Stimulated activated memory B cell treated with anti-CD40 and anti-IgM and Interleukin-4, amounts not matched to agents 10 μg/mL and 1 μg/mL and 100 μg/mL, for 72 hours (primary cell): ENCODE data around the gene TRIM17.
"Not testable (repeated sequence)": the region's sequence is repeated elsewhere in the genome, so short reads cannot be mapped to it uniquely, and the experiment has no call there.

Experiments used
- ATAC-seq: fragments of 150-1000 bp; cut with Tn5 transposase; 2 replicates; pipeline ENCODE4 v1.10.0; 2021
- H3K27ac Mint-ChIP-seq: one replicate; pipeline ENCODE4 v1.8.0; 2022; ENCODE audit warnings: mild to moderate bottlenecking, mixed read lengths
- H3K27me3 Mint-ChIP-seq: one replicate; pipeline ENCODE4 v1.8.0; 2022; ENCODE audit warnings: mixed read lengths
- H3K36me3 Mint-ChIP-seq: one replicate; pipeline ENCODE4 v1.8.0; 2022; ENCODE audit warnings: mixed read lengths
- H3K4me1 Mint-ChIP-seq: one replicate; pipeline ENCODE4 v1.8.0; 2022; ENCODE audit warnings: mixed read lengths
- H3K4me3 Mint-ChIP-seq: one replicate; pipeline ENCODE4 v1.8.0; 2022; ENCODE audit warnings: mild to moderate bottlenecking, moderate library complexity, mixed read lengths
- H3K9me3 Mint-ChIP-seq: one replicate; pipeline ENCODE4 v1.8.0; 2022; ENCODE audit warnings: mixed read lengths

TRIM17 gene

GRCh38 chr1:228433337-228434053 lies 16.8 kb upstream of the TRIM17 start:
- not testable (repeated sequence) for H3K4me1 Mint-ChIP-seq, ATAC-seq, H3K4me3 Mint-ChIP-seq, H3K27ac Mint-ChIP-seq, H3K9me3 Mint-ChIP-seq, H3K36me3 Mint-ChIP-seq
- H3K27me3 Mint-ChIP-seq = peaks cover 75% of the 10 kb centered on the region

DNA sequence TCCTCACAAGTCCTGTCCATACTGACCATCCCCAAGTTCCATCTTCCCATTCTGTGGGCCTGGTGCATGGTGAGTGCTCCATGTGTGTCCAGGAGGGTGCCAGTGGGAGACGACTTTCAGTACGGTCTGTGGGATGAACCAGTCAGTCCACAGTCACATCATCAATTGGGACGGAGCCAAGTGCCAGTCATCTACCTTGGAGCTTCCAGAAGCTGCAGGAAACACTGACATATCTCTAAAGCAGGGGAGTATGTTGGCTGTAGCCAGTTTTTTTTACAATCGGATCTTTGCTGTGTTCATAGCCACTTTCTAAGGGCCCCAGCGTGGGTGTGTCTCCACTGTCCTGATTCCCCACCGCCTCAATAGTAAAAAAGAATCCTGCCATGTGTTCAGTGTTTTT lies 13.6 kb upstream of the TRIM17 start:
- Mint-ChIP-seq H3K36me3 (no peaks in the 10 kb centered on the region), H3K4me3 (no peak overlapping the region), H3K4me1 (no peaks in the 10 kb centered on the region), H3K27ac (no peak overlapping the region), H3K27me3 (peaks cover 69% of the 10 kb centered on the region), H3K9me3 (no peaks in the 10 kb centered on the region)
- no peak for ATAC-seq

DNA sequence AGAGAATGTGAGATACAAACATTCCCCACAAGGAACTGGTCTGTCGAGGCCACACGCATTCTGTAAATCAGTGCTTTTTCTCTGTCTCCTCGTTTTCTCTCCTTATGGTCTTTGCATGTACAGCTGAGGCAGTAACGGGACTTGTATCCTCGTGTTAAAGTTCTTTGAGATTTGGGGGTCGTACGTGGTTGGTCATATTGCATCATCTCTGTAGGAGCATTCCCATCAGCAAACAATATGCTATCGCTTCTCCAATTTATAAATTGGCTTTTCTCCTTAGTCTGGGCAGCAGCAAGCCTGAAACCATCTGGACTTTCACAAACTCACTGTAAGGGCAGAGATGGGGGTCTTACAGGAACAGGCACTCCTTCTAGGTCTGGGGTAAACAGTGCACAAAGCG lies 13.0 kb upstream of the TRIM17 start:
- Mint-ChIP-seq H3K27ac (no peak overlapping the region), H3K9me3 (no peaks in the 10 kb centered on the region), H3K36me3 (no peaks in the 10 kb centered on the region), H3K27me3 (peaks cover 63% of the 10 kb centered on the region), H3K4me1 (no peaks in the 10 kb centered on the region), H3K4me3 (no peak overlapping the region)
- no peak for ATAC-seq

- Mint-ChIP-seq H3K4me1 (no peaks in the 10 kb centered on the region), H3K9me3 (no peaks in the 10 kb centered on the region), H3K27ac (no peak overlapping the region), H3K36me3 (no peaks in the 10 kb centered on the region), H3K4me3 (no peak overlapping the region), H3K27me3 (peaks cover 62% of the 10 kb centered on the region)
- no peak for ATAC-seq
Measured at GRCh38 chr1:228429007-228429406, 12.3 kb upstream of the TRIM17 start.

- Mint-ChIP-seq H3K36me3 (no peaks in the 10 kb centered on the region), H3K4me3 (no peak overlapping the region), H3K27ac (no peak overlapping the region), H3K27me3 (peaks cover 58% of the 10 kb centered on the region), H3K4me1 (no peaks in the 10 kb centered on the region), H3K9me3 (no peaks in the 10 kb centered on the region)
- ATAC-seq = no peak
Measured at GRCh38 chr1:228428412-228428811, 11.8 kb upstream of the TRIM17 start.

DNA sequence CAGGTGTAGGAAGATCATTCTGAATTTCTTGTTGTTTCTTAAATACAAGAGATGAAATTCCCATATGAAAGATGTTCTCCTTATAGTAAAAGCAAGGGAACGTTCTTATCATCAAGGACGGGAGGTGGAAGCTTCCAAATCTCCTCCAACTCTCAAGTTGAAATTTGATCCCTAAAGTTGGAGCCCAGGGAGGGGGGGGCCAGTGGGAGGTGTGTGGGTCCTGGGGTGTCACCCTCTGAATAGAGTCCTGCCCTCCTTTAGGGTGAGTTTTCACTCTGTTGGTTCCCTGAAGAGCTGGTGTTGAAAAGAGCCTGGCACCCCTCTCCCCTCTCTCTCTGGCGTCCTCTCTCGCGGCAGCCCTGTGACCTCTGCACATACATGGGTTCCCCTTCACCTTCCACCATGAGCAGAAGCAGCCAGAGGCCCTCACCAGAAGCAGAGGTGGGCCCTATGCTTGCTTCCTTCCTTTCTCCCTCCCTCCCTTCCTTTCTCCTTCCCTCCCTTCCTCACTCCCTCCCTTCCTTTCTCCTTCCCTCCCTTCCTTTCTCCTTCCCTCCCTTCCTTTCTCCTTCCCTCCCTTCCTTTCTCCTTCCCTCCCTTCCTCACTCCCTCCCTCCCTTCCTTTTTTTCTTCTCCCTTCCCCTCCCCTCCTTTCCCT lies 10.0 kb upstream of the TRIM17 start:
- peaks cover 55% of the 10 kb centered on the region for H3K27me3 Mint-ChIP-seq
- no peak overlapping the region for H3K4me3 Mint-ChIP-seq
- H3K36me3 Mint-ChIP-seq = no peaks in the 10 kb centered on the region
- no peak overlapping the region for H3K27ac Mint-ChIP-seq
- no peaks in the 10 kb centered on the region for H3K9me3 Mint-ChIP-seq
- H3K4me1 Mint-ChIP-seq = no peaks in the 10 kb centered on the region
- ATAC-seq = no peak

DNA sequence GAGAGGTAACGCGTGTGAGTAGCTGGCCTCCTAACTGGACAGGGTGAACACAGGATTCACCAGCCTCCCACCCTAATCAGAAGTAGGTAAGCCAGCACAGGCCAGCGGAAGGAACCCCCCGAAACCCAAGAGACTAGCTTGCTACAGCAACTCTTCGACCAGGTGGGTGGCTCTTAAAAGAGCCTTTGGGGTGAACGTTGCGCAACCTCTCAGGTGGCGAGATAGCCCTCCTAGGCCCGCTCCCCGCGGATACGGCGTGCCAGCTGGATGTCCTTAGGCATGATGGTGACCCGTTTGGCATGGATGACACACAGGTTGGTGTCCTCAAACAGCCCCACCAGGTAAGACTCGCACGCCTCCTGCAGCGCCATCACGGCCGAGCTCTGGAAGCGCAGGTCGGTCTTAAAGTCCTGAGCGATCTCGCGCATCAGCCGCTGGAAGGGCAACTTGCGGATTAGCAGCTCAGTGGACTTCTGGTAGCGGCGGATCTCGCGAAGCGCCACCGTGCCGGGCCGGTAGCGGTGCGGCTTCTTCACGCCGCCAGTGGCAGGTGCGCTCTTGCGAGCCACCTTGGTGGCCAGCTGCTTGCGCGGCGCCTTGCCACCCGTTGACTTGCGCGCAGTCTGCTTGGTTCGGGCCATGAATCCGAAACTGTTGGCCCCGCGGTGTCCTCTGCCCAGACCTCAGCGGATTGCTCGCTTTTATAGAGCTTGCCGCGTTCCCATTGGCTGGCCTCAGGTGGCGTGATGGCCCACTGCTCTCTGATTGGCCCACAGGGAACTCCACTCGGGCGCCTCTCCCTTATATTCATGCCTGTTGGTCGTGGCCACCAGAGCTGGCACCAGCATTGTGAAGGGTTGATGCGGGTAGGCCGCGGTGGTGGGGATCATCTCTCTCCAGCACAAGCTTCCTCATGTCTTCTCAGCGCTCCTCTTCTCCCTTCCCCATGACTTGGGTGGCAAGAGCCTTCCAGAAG lies 8.3 kb upstream of the TRIM17 start:
- no peak overlapping the region for H3K27ac Mint-ChIP-seq
- no peaks in the 10 kb centered on the region for H3K4me1 Mint-ChIP-seq
- ATAC-seq = no peak
- H3K4me3 Mint-ChIP-seq = no peak overlapping the region
- H3K36me3 Mint-ChIP-seq = no peaks in the 10 kb centered on the region
- H3K27me3 Mint-ChIP-seq = peaks cover 61% of the 10 kb centered on the region
- peaks cover 2% of the 10 kb centered on the region for H3K9me3 Mint-ChIP-seq

- no peaks in the 10 kb centered on the region for H3K36me3 Mint-ChIP-seq
- ATAC-seq = no peak
Measured at GRCh38 chr1:228423404-228424053, 6.9 kb upstream of the TRIM17 start.

DNA sequence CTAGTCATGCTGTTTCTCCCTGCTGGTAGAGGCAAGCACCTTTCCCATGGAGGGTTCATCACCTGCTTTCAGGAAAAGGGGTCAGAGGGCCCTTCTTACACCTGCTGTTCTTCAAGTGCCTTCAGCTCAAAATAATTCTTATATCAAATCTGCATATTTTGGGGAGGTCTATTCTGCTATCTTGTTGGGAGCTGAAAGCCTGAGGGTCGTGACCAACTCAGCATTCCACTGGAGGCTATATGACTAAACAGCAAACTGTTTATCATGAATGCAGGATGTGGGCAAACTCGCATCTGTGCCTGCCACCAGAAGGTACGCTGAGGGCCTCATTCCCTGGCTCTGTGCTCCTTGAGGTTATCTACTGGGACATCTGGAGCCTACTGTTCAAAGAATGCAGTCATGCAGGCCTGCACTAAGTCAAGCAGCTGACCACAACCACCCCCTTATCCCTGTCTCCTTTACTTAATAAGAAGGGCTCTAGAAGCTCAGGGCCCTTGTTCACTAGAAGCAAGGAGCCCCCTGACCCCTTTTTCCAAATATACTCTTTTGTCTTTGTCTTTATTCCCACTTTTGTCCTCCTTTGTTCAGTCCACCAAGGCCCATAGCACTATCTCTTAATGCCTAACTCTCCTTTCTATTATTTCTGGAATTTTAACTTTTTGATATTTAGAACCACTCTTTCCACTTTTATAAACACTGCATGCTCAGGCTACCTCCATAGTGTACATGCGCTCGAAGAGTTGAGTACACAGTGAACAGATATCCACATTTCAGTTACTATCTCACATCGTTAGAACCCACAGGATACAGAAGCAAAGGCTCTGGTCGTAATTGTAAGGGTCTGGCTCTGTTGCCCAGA lies 4.5 kb upstream of the TRIM17 start:
- Mint-ChIP-seq H3K27me3 (peaks cover 53% of the 10 kb centered on the region), H3K36me3 (no peaks in the 10 kb centered on the region), H3K4me3 (no peak overlapping the region), H3K4me1 (peaks cover 12% of the 10 kb centered on the region), H3K27ac (no peak overlapping the region), H3K9me3 (peaks cover 2% of the 10 kb centered on the region)
- ATAC-seq = no peak

More at GRCh38 chr1:228423404-228424053, 6.9 kb upstream of the TRIM17 start:
- H3K4me3 Mint-ChIP-seq = no peak overlapping the region
- H3K4me1 Mint-ChIP-seq = no peaks in the 10 kb centered on the region
- H3K9me3 Mint-ChIP-seq = peaks cover 2% of the 10 kb centered on the region
- H3K27me3 Mint-ChIP-seq = peaks cover 50% of the 10 kb centered on the region
- no peak overlapping the region for H3K27ac Mint-ChIP-seq

- H3K27me3 Mint-ChIP-seq = peaks cover 66% of the 10 kb centered on the region
- H3K4me3 Mint-ChIP-seq = no peak overlapping the region
Measured at GRCh38 chr1:228417483-228418203, 982 bp upstream of the TRIM17 start.

DNA sequence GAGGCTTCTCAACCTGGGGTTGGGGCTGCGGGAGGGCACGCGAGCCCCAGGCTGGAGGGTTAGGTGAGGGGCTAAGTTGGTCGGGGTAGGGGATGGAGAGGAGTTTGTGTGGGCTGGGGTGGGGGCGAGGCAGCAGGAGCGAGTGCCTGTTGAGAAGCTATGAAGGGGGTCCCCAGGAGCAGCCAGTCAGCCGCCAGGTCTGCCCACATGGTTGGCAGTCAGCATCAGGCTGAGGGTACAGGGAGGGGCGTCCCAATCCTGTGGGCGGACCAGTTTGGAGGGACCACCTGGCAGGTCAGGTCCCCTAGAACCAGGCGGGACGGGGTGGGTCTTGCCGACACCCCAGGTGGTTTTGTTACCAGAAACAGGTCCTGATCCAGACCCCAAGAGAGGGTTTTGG lies 400 bp upstream of the TRIM17 start:
- H3K4me3 Mint-ChIP-seq = no peak overlapping the region

More at GRCh38 chr1:228417483-228418203, 982 bp upstream of the TRIM17 start:
- Mint-ChIP-seq H3K4me1 (peaks cover 21% of the 10 kb centered on the region), H3K9me3 (peaks cover 2% of the 10 kb centered on the region), H3K27ac (no peak overlapping the region), H3K36me3 (no peaks in the 10 kb centered on the region)
- no peak for ATAC-seq

DNA sequence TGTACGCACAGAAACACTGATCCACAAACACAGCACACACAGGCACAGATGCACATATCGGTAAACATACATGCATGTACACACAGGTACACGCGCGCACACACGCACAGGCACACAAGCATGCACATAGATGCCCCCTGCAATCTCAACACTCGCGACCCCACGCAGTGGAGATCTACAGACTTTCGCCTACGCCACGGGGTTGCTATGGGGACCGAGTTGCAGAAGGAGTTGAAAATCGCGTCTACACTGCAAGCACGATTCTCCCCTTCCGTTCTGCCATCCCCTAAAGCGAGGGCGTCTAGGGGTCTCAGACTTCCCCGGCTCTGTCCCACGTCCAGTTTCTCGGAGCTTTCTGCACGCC lies 826 bp downstream of the TRIM17 start:
- peaks cover 2% of the 10 kb centered on the region for H3K9me3 Mint-ChIP-seq
- peaks cover 48% of the 10 kb centered on the region for H3K27me3 Mint-ChIP-seq
- peak overlapping the region; percentile 59 for H3K27ac Mint-ChIP-seq
- ATAC-seq = no peak
- H3K36me3 Mint-ChIP-seq = peaks cover 4% of the 10 kb centered on the region
- no peak overlapping the region for H3K4me3 Mint-ChIP-seq
- peaks cover 21% of the 10 kb centered on the region for H3K4me1 Mint-ChIP-seq

More for the DNA sequence above, 400 bp upstream of the TRIM17 start:
- no peak for ATAC-seq
- Mint-ChIP-seq H3K27ac (peak overlapping the region; percentile 59), H3K36me3 (no peaks in the 10 kb centered on the region), H3K9me3 (peaks cover 2% of the 10 kb centered on the region), H3K4me1 (peaks cover 21% of the 10 kb centered on the region), H3K27me3 (peaks cover 61% of the 10 kb centered on the region)

DNA sequence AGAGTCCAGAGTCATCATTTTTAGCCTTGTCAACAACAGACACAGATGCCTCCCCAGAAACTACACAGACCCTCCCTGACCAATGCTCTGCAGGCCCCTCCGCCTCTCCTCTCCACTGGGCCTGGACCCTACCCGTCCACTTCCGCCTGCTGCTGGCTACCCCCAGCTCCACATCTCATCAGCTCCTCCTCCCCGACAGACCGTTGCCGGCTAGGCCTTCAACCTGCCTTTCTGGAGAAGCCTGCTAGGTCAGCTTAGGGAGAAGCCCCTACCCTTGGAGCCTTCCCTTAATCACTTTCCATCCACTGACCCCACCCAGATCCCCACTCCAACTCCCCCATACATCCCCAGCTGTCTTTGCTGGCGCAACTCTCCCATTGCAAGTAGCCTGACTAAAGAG lies 1.4 kb downstream of the TRIM17 start:
- Mint-ChIP-seq H3K4me3 (no peak overlapping the region), H3K4me1 (peaks cover 21% of the 10 kb centered on the region), H3K9me3 (peaks cover under 1% of the 10 kb centered on the region), H3K27ac (no peak overlapping the region), H3K27me3 (peaks cover 42% of the 10 kb centered on the region), H3K36me3 (peaks cover 6% of the 10 kb centered on the region)
- ATAC-seq = no peak
